ENCODE measurements around the gene CDKN2AIPNL.

Gene CDKN2AIPNL

GRCh38 chr5:134411546-134412266 is at the start of gene CDKN2AIPNL:
Gene CDKN2AIPNL, minus strand, starts transcription at chr5:134411881. Its CDS starts 27 bp downstream, at chr5:134411854.
- peak; percentile 76 for DNase-seq

- DNase-seq, result no peak
Measured at GRCh38 chr5:134460551-134460950, 48.9 kb upstream of the CDKN2AIPNL start.

- DNase-seq, result no peak
Measured at GRCh38 chr5:134459491-134459890, 47.8 kb upstream of the CDKN2AIPNL start.

GRCh38 chr5:134459010-134459403 is 47.3 kb upstream of the CDKN2AIPNL start:
- no peak for DNase-seq

- no peak for DNase-seq
Measured at GRCh38 chr5:134458234-134459009, 46.7 kb upstream of the CDKN2AIPNL start.

- no peak for DNase-seq
Measured at GRCh38 chr5:134457801-134458200, 46.1 kb upstream of the CDKN2AIPNL start.

GRCh38 chr5:134456825-134457224 is 45.1 kb upstream of the CDKN2AIPNL start:
- no peak for DNase-seq

GRCh38 chr5:134455466-134455865 is 43.8 kb upstream of the CDKN2AIPNL start:
- no peak for DNase-seq

GRCh38 chr5:134453016-134453415 is 41.3 kb upstream of the CDKN2AIPNL start:
- no peak for DNase-seq

GRCh38 chr5:134451936-134452505 is 40.3 kb upstream of the CDKN2AIPNL start:
- no peak for DNase-seq

- no peak for DNase-seq
Measured at GRCh38 chr5:134451225-134451935, 39.7 kb upstream of the CDKN2AIPNL start.

- DNase-seq, result no peak
Measured at GRCh38 chr5:134450374-134450773, 38.7 kb upstream of the CDKN2AIPNL start.

GRCh38 chr5:134449167-134449566 is 37.5 kb upstream of the CDKN2AIPNL start:
- DNase-seq, result no peak

- DNase-seq, result no peak
Measured at GRCh38 chr5:134447815-134448520, 36.3 kb upstream of the CDKN2AIPNL start.

GRCh38 chr5:134446938-134447337 is 35.3 kb upstream of the CDKN2AIPNL start:
- DNase-seq, result no peak

- DNase-seq, result no peak
Measured at GRCh38 chr5:134445856-134446818, 34.5 kb upstream of the CDKN2AIPNL start.

- no peak for DNase-seq
Measured at GRCh38 chr5:134444941-134445471, 33.3 kb upstream of the CDKN2AIPNL start.

GRCh38 chr5:134440201-134440755 is 28.6 kb upstream of the CDKN2AIPNL start:
- no peak for DNase-seq

- DNase-seq, result no peak
Measured at GRCh38 chr5:134439210-134439654, 27.6 kb upstream of the CDKN2AIPNL start.

- no peak for DNase-seq
Measured at GRCh38 chr5:134438721-134439123, 27.0 kb upstream of the CDKN2AIPNL start.

Data from NCI-H1092 (cell line).